ENCODE measurements around the gene ICA1L.

ICA1L gene

DNA sequence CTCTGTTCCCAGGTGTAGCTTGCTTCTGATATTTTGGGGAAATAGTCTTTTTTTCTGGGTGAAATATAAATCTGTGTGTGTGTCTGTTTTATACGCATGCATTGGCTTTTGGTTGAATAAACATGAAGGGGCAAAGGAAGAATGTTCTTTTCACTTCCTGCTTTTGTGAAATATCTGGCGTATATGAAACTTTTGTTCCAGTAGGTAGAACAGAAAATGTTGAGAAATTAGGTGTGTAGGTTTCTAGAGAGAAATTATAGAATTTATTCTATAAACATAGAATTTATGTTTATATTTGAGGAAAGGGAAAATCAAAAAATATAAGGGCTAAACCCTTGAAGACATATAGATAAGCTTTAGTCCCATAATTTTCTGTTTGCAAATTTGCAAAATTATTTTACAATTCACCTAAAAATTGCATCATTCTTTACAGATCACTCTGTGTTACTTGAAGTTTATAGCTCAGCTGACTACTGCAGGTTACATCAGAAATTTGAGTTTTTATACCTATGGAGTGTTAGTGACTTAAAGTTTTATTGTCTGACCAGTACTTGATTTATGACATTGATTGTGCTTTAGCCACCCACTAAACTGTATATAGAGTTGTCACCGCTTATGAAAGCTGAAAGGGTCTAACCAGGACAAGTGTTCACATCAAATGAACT is 120.7 kb downstream of the ICA1L start:
- in situ Hi-C loops (cut with HindIII; ENCODE audit: low sequenced_read_pairs): no loop called here

DNA sequence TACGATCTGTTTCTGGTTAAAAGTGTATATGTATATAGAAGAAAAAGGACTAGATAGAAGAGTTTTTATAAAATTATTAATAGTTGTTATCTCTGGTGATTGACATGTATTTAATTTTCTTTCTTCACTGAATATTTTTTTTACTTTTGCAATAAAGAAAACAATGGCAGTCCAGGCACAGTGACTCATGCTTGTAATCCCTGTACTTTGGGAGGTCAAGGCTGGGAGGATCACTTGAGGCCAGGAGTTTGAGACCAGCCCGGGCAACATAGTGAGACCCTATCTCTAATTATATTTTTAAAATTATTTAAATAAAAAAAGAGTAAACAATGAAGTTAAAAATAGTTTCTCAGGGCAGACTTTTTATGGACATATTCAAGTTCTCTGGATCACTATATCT is 122.1 kb downstream of the ICA1L start:
- in situ Hi-C loops (cut with HindIII; ENCODE audit: low sequenced_read_pairs): no loop called here

DNA sequence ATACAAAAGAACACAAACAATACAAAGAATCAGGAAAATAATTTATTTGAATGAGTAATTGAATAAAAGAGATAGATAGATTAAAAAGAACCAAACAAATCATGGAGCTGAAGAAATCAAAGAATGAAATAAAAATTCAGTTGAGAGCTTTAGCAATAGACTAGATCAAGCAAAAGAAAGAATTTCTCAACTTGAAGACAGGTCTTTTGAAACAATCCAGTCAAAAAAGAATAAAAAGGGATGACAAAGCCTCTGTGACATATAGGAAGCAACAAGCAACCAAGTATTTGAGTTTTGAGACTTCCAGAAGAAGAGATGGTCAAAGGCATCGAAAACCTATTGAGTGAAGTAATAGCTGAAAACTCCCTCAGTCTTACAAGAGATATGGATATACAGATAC is 128.0 kb downstream of the ICA1L start:
- in situ Hi-C loops (cut with HindIII; ENCODE audit: low sequenced_read_pairs): no loop called here

DNA sequence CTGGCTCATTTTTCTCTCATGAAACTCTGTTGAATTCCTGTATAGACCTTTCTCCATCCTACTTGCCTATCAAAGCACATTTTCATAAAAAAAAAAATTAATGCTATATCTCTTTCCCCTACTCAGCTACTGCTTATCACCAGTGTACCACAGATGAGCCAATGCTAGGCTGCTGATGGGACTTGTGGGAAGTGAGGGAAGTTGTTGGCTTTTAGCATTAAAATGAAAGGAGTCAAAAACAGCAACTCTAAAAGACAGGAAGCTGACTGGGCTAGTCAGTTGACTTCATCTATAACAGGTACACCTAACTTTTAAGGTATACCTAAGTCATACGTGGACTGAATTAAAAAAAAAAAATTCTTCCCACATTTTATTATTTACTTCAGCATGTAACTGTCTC is 134.7 kb downstream of the ICA1L start:
- in situ Hi-C loops (cut with HindIII; ENCODE audit: low sequenced_read_pairs): no loop called here

DNA sequence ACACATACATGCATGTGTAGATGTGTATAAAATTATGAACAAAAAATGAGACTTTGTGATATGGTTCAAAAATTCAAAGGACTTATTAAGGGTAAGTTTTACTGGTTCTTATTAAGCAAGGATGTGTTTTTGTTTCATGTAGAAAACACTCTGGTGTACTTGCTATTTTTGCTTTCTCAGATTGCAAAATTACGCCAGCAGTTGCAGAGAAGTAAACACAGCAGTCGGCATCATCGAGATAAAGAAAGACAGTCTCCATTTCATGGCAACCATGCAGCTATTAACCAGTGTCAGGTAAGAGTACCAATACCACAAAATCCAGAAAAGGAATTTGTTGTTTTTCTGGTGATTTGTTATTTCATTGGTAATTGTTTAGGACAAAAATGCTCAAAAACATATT is 145.5 kb downstream of the ICA1L start:
- in situ Hi-C loops (cut with HindIII; ENCODE audit: low sequenced_read_pairs): no loop called here

DNA sequence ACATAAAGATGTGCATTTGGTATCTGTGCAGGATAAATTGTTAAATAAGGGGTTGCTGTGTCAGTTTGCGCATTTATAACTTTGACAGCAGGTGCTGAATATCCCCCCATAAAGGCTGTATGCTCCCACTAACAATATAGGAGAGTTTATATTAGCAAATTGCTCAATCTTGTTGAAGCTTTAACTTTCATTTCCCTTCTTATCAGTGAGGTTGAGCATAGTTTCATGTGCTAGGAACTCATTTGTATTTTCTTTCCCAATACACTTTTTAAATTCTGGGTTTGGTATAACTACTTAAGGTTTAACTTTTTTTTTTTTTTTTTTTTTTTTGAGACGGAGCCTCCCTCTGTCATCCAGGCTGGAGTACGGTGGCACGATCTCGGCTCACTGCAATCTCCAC is 147.8 kb downstream of the ICA1L start:
- in situ Hi-C loops (cut with HindIII; ENCODE audit: low sequenced_read_pairs): no loop called here

Measured in DLD1 (cell line).